Measurements from ENCODE around the gene GPER1.
A peak's percentile ranks its signal among the peaks of the same experiment; 100 is the strongest.

The GPER1 gene

DNA sequence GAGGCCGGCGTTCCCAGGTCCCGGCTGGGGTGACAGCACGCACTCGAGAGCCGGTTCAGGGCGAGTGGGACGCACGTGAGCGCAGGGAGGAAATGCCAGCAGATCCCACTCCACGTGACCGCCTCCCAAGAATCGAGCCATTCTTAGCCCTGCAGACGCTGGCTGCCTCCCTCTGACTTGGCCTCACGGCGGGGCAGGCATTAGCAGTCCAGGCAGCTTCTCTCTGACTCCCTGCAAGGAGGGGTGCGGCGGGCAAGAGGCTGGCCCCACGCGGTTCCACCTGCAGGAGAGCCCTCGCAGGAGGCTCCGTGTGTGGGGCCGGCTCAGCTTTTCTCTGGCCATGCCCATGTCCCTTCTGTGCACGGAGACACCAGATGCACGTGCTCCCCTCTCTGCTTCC is 33.5 kb upstream of the GPER1 start:
- no peak for DNase-seq

- DNase-seq = peak; percentile 59
Observed at GRCh38 chr7:1054861-1055450, 33.0 kb upstream of the GPER1 start.

- no peak for DNase-seq
Observed at GRCh38 chr7:1055491-1055955, 32.4 kb upstream of the GPER1 start.

GRCh38 chr7:1055956-1056784 is 31.7 kb upstream of the GPER1 start:
- DNase-seq = no peak

- no peak for DNase-seq
Observed at GRCh38 chr7:1056785-1057410, 31.0 kb upstream of the GPER1 start.

DNA sequence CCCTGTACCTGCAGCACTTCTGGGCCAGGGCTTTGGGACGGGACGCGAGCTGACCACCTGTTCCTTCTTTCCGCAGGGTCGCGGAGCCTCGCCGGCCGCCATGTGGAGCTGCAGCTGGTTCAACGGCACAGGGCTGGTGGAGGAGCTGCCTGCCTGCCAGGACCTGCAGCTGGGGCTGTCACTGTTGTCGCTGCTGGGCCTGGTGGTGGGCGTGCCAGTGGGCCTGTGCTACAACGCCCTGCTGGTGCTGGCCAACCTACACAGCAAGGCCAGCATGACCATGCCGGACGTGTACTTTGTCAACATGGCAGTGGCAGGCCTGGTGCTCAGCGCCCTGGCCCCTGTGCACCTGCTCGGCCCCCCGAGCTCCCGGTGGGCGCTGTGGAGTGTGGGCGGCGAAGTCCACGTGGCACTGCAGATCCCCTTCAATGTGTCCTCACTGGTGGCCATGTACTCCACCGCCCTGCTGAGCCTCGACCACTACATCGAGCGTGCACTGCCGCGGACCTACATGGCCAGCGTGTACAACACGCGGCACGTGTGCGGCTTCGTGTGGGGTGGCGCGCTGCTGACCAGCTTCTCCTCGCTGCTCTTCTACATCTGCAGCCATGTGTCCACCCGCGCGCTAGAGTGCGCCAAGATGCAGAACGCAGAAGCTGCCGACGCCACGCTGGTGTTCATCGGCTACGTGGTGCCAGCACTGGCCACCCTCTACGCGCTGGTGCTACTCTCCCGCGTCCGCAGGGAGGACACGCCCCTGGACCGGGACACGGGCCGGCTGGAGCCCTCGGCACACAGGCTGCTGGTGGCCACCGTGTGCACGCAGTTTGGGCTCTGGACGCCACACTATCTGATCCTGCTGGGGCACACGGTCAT is 30.3 kb upstream of the GPER1 start:
- DNase-seq = no peak

DNA sequence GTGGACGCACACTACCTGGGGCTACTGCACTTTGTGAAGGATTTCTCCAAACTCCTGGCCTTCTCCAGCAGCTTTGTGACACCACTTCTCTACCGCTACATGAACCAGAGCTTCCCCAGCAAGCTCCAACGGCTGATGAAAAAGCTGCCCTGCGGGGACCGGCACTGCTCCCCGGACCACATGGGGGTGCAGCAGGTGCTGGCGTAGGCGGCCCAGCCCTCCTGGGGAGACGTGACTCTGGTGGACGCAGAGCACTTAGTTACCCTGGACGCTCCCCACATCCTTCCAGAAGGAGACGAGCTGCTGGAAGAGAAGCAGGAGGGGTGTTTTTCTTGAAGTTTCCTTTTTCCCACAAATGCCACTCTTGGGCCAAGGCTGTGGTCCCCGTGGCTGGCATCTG is 29.6 kb upstream of the GPER1 start:
- DNase-seq = no peak

DNA sequence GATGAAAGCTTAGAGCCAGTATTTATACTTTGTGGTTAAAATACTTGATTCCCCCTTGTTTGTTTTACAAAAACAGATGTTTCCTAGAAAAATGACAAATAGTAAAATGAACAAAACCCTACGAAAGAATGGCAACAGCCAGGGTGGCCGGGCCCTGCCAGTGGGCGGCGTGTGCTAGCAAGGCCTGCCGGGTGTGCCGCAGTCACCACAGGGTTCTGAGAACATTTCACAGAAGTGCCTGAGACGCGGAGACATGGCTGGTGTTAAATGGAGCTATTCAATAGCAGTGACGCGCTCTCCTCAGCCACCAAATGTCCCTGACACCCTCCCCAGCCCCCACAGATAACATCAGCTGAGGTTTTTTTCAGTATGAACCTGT is 29.1 kb upstream of the GPER1 start:
- DNase-seq = no peak

GRCh38 chr7:1059200-1060091 is 28.5 kb upstream of the GPER1 start:
- no peak for DNase-seq

DNA sequence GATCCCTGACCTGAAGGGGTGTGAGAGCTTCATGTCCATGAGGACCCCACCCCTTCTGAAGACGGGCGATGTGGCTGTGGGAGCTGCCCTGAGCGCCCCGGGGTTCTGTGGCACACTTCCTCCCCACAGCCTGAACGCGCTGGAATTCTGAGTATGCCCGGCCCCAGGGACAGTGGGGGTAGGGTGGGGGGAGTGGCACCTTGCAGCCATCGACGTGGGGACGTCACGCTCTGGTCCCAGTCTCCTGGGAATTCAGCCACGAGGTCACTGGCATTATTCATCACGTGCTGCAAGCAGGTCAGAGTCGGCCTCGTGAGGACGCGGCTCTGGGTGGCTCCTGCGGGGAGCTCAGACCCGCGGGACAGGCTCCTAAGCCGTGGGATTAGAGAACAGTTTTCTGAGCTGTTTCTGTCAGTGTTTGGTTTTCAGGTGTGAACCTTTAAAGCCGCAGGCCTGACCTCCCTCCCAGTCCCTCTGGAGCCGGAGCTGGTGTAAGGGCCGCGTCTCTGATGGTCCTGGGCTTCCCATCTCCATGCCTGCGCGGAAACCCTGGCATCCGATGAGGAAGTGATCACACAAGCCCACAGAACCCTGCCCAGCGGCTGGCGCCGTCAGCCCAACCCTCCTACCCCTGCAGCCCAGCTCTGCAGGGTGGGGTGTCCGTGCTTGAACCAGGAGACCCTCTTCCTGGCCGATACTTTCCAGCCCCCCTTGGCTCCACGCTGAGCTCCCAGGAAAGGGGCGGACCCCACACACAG is 27.4 kb upstream of the GPER1 start:
- no peak for DNase-seq

DNA sequence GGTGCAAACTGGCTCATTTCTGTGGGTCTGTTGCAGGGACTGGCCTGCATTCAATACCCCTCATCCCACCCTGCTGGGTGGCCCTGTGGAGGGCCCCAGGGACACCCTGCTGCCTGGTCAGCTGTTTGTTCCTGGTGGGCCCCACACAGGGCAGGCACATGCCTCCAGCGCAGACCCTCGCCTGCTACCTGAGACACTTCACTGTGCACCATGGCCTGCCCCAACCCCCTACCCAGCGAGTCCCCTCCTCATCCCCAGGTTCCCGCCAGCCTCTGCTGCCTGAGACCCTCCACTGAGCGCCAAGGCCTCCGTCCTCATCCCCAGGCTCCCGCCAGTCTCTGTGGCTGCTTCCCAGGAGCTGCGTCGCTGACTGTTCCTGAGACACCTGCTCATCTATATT is 26.7 kb upstream of the GPER1 start:
- DNase-seq = no peak

DNA sequence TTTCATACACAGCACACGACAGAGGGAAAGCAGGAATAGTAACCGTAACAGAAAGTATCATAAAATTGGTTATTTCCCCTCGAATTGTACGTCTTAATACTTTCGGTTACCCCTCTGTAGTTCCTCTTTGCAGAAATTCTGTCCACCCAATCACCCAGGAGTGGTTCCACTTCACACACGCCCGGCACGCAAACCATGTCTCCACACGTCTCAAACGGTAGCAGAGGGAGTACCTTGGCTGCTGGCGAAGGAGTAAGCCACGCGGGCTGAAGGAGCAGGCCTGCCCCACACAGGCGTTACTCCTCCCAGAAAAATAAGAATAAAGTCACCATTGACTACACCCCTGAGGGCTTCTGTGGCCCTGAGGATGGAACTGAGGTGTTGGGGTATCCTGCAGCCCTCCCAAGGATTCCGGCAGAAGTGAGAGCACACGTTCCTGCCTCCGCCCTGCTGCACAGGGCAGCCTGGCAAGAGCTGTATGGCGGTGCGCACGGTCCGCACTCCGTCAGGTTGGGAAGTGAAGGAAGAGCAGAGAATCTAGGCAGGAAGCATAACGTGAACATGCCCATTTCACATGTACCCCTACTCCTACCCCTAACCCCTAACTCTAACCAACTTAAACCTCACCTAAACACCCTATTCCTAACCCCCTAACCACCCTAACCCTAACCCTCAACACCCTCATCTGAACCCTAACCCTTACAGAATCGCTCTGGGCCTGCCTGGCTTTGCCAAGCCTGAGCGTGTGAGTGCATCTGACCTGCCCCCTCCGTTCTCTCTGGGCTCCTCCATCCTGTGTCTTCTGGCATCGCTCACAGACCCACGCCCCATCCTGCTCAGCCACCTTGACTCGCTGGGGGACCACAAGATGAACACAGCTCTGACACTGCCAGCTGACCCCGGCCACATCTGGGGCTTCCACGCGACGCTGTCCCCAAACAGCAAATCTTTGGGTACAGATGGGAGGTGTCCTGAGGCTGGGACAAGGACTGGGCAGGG is 25.3 kb upstream of the GPER1 start:
- no peak for DNase-seq

- DNase-seq = no peak
Observed at GRCh38 chr7:1063361-1063760, 24.6 kb upstream of the GPER1 start.

DNA sequence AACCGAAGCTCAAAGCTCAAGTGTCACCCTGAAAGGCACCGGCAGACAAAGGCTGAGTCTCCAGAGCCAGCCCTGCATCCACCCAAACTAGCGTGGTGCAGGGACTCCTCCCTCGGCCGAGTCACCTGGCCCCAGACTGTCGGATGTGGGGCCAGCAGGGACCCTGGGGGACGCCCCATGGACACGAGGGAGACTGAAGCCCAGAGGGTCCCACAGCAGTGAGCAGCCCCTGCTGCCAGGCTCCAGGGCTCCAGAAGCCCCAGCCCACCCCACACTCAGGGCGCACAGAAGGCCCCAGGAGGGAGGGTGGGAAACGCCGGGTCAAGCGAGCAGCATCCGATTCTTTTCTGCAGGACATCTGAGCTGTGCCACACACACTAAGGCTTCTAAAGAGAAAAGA is 23.3 kb upstream of the GPER1 start:
- DNase-seq = no peak

DNA sequence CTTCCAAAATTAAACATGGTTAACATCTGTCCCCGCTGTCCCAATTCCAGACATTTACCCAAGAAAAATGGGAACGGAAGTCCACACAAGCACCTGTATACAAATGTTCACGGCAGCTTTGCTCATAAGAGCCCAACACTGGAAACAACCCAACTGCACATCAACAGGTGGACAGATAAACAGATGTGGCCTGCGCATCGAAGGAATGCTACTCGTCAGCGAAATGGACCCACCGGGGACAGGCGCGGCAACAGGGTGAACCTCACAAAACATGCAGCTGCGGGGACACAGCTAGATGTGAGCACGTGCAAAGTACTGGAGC is 22.7 kb upstream of the GPER1 start:
- no peak for DNase-seq

GRCh38 chr7:1065585-1066241 is 22.2 kb upstream of the GPER1 start:
- peak; percentile 82 for DNase-seq

DNA sequence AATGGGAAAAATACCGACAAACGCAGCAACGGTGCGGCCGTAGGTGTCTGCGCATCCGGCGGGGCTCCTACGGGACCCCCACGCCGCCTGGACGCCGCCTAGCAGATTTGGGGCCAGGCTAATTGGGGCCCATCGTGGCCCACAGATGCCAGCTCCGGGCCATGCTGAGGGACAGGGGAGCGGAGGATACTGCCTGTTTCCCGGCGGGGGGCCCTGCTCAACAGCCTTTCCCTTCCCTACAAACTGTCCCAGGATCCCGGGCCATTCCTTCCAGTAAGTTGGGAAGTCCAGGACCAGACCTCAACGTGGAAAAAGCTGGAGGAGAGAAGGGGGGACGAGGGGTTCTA is 21.7 kb upstream of the GPER1 start:
- DNase-seq = no peak

- no peak for DNase-seq
Observed at GRCh38 chr7:1068013-1068412, 19.9 kb upstream of the GPER1 start.

DNA sequence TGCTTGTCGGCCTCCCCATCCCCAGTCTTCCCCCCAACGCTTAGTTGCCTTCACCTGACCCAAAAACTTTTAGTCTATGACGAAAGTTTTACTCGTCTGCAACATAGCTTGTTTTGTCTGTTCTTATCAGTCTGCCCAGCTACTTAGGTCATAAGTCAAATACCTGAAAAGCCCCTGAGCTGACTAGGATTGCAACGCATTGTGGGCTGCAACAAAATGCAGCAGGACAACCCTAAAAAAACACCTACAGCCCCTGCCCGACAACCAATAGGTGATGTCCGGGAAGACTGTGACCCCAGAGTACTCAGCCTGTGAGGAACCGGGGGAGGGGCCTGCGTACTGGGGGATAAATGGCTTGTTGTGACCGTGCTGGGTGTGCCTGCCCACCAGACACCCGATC is 19.3 kb upstream of the GPER1 start:
- DNase-seq = no peak

DNA sequence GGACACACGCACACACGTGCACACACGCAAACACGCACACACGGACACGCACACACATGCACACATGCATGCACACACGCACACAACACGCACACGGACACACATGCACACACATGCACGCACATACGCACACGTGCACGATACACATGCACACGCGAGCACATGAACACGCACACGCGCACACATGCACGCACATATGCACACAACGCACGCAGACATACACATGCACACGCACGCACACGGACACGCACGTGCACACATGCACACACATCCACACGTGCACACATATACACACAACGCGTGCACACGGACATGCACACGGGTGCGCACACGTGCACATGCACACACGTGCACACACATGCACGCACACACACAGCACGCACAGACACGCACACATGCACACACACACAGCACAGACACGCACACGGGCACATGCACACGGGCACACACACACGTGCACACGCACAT is 17.3 kb upstream of the GPER1 start:
- no peak for DNase-seq

Data from stimulated activated CD4-positive, alpha-beta T cell treated with anti-CD3 and anti-CD28 coated beads, Interleukin-4, amount 100 ng/mL, for 1 hour (primary cell).